NCI-H2227 treated with DMSO at 0.1 percent for 48 hours (cell line): ENCODE measurements around the gene MARK3.

Experiments
- DNase-seq: peaks from one replicate; lab custom pipeline; 2025; lab: John Stamatoyannopoulos, UW

Gene MARK3

DNA sequence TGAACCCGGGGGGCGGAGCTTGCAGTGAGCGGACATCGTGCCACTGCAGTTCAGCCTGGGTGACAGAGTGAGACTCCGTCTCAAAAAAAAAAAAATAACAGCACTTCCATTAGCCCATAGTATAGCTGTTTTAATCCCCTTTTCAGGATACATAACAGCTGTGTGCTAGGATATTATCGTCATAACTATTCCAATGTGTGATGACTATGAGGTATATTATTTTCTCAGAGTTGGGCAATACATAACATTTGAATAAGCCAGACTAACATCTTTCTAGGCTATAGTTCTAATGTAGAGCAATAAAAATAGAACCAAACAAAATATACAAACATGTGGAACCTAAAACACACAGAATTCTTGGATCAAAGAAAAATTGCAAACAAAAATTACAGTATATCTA, 57.1 kb downstream of the MARK3 start:
- DNase-seq: no peak

DNA sequence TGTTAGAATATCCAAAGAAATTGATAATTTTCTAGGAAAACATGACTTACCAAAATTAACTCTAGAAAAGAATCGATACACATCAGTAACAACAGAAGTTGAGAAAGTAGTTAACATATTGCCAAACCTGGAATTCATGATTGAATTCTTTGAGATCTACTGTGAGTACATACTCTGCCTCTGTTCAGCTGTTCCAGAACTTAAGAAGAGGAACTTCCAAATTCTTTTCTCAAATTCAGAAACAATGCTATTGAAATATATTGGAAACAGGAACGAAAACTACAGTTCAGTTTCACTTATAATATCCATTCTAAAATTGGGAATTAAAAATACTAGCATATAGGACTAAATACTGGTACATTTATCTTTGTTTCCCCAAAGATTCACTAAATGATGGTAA, 57.9 kb downstream of the MARK3 start:
- DNase-seq: no peak

DNA sequence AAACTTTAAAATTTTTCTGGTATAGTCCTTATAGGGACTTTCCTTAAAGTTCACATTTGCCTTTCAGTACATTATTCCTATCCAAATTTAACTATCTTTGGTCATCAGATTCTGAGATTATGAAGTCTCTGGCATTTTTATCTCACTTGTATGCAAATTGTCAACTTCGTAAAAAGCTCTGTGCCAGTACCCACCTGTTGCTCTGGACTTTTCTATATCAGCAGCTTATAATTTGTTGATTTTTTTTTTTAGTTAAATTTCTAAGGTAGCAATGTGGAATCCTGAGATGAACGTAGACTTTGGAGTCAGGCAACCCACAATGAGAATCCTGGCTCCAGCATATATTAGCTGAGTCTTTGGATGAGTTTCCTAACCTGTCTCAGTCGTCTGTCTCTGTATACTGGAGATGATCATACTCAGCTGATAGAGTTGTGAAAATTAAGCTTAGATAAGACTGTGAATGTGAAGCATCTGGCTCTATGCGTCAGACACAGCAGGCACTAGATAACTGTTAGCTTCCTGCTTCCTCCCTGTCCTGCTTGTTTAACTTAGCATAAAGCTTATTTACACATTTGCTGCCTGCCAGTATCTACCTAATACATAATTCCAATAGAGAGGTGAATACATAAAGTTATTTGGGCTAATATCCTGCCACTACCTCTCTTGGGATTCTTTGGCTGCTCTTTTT, 59.8 kb downstream of the MARK3 start:
- no peak for DNase-seq

DNA sequence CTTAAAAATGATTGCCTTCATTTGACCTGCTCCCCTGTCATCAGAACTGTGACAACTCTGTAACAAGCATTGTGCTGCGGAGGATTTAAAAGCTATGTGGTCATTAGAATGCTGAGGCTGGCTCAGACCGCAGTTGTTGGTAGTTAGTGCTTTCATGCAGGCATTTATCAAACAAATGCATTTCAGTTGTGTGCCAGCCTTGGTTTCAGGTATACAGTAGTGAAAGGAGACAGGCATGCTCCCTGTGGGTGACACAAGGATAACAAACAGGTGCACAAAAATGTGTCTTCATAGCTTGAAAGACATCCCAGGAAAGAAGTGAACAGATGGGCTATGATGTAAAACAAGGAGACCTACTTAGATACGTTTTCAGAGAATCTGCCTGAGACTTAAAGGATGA, 60.6 kb downstream of the MARK3 start:
- no peak for DNase-seq

DNA sequence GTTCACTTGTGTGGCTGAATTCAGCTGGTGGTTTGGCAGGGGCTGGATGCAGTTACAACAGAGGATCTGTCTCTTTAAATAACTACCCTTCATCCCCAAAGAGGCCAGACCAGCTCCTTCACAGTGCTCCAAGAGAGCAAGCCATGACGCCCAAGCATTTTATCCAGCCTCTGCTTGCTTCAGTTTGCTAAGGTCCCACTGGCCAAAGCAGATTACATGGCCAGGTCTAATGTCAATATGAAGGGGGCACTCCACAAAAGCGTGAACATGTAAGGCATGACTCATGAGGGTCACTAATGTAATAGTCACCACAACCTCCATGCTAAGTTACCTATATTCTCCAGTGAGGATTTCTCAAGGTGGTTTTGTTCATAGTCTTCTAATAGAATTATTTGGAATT, 62.9 kb downstream of the MARK3 start:
- no peak for DNase-seq

DNA sequence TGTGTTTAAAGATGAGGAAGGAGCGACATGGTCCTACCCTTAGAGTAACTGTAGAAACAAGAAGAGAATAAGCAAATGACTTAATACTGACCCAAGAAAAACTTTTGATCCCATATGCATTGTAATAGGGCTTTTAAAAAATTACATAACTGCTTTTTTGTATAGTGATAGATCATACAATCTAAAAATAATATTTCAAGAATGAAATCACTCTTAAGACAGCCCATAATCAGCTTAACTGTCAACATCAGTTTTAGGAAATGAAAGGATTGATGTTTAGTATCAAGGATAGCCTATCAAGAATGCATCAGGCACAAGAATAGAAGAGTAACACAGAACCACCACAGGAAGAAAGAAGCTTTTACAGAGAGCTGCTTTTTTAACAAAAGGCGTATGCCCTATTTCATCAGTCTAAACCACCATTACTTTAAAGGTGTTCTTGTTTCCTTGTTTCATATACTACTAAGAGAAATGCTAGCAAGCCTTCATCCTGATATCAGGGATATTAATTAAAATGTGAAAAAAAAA, 64.5 kb downstream of the MARK3 start:
- no peak for DNase-seq

DNA sequence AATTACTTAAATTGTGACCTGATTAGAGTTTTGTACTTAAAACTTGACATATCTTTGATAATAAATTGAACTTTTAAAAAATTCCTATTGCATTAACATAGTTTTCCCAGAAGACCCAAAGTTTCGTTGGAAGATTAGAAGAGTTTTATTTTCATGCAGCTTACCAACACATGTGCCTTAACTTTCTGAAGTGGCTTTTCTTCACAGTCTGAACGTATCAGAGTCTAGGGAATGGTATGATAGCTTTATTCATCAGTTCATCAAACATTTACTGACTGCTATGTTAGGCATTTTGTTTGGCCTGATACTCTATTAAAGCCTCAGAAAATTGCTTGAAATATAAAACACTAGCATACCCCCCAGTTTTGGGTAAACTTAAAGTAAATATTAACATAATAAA, 65.2 kb downstream of the MARK3 start:
- DNase-seq: no peak

DNA sequence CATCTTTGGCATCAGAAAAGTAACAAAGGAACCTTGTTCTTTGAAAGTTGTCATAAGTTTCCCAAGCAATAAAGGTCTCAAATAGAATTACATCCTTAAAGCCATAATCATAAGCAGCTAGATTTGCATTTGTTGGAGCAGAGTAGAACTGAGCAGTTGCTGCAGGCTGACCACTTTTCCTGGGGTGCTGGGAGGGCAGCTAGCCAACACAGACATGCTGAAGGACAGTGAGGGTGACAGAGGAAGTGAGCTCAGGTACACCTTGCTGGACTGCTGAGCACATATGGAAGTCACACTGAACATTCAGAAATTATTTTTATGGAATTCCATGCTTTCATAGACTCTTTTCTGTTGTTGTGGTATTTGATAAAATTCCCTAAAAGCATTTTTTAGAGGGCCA, 66.2 kb downstream of the MARK3 start:
- no peak for DNase-seq

DNA sequence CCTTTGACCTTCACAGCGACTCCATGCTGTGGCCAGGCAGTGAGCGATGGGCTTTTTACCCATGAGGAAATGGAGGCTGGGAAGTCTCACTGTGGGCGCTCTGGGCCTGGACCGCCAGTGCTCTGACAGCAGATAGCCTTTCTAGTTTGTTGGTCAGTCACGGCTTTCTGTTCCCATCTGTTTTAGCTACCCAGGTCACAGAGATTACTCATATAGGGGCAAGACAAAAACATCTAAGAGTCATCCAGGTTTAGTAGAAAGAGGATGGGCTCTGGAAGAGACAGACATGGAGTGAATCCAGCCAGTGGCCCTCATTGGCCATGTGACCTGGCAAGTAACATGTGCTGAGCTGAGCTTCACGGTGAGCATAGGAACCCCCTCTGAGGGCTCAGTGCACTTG, 68.6 kb downstream of the MARK3 start:
- DNase-seq: no peak

DNA sequence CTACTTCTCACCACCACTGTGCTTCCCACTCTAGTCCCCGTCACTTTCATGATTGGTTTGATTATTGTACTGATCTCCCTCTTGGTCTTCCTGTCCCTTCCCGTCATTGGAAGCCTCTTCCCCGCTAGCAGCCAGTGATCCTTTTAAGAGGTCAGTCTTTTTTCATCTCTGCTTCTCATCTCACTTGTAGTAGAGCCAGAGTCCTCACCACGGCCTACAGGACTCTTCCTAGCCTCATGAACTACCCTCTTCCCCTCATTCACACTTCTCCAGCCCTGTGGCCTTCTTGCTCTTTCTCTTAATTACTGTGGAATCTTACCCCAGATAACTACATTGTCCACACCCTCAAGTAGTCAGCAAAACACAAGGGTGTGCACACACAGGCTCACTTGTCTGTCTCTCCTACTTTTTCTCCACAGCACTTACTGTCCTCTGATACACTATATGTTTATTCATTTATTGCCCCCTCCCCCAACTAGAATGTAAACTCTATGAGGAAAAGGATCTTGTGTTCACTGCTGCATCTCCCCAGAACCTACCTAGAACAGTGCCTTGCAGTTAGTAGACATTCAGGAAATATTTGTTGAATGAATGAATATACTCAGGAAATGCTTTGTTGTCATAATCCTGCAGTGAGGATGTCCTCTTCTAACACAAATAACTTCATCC, 71.1 kb downstream of the MARK3 start:
- DNase-seq: no peak

DNA sequence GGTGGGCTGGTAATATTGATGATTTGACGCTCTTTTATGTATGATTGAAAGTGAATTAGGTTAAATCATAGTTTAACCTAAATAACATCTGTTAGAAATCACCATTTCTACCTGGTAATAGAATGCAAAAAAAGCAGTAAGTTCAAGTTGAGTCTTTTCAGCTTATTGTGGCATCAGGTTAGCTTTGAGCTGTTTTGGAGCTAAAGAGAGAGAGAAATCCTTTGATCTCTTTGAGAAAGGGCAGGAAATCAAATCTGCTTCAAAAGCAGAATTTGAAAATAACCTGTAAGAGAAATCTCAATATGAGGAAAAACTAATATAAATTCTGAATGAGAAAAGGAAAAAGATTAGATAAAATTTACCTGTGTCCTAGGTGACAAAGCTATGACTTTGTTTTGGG, 75.2 kb downstream of the MARK3 start:
- DNase-seq: no peak

DNA sequence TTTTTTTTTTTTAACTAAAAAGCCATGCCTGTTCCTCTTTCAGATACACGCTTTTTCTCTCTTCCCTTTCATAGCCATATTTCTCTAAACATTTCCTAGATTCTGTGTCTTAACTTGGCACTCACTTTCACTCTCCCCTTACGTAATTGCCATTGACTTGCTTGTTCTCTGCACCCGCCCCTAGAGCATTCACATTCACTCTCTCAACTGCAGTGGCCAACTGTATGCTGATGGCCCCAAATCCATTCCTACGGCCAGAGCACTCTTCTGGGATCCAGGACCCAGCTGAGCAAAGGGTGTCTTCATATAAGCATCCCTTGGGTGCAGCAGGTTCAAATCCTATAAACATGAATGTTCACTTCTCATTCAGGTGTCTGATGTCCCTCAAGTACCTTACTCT, 77.9 kb downstream of the MARK3 start:
- DNase-seq: no peak

DNA sequence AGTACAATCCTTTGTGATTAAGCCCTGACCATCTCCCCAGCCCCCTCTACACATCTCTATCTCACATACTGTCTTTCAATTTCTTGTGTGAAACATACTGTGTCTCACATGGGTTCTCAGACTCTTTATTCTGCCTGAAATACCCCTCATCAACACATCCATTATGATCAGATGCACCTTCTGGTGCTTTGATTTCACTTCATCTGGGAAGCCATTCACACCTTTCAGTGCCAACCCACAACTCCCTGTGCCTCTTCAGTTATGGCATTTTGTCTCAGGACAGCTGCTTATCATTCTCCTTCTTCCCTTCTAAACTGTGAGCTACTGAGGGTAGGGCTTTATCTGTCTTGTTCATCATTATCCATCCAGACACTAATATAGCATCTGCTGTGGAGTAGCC, 78.6 kb downstream of the MARK3 start:
- DNase-seq: no peak

DNA sequence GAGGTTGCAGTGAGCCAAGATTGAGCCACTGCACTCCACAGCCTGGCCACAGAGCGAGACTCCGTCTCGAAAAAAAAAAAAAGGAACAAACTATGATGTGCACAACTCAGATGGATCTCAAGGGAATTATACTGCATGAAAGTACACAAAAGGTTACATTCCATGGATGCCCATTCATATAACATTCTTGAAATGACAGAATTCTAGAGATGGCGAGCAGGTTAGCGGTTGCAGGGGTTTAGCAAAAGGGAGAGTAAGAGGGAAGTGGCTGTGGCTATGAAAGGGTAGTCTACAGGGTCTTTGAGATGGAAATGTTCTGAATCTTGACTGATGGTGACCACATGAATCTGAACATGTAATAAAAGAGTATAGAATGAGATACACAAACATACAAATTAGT, 87.7 kb downstream of the MARK3 start:
- no peak for DNase-seq

DNA sequence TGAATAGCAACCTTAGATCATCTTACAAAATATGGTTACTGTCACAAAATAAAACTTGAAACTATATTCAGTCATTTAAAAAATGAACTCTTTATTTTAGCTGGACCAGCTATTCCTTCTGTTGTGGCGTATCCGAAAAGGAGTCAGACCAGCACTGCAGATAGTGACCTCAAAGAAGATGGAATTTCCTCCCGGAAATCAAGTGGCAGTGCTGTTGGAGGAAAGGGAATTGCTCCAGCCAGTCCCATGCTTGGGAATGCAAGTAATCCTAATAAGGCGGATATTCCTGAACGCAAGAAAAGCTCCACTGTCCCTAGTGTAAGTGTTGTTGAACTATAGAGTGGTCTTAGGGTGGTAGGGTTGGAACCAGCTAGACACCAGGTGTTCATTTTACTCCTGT, 89.7 kb downstream of the MARK3 start:
- DNase-seq: no peak

DNA sequence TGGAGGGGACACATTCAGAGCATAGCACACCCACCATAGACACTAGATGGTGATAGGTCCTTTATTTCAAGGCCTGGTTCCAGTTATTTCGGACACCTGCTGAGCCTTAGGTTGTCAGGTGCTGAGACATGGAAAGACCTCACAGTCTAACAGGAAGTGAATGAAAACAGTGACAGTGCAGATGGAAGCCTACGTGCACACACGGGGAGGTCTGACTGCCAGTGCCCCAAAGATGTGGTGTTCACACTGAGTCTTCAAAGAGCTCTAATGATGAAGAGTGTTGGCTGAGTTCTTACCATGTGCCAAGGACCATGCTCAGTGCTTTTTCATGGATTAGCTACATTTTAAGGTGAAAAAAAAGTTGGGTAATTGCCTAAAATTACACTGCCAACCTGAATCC, 90.8 kb downstream of the MARK3 start:
- DNase-seq: no peak

DNA sequence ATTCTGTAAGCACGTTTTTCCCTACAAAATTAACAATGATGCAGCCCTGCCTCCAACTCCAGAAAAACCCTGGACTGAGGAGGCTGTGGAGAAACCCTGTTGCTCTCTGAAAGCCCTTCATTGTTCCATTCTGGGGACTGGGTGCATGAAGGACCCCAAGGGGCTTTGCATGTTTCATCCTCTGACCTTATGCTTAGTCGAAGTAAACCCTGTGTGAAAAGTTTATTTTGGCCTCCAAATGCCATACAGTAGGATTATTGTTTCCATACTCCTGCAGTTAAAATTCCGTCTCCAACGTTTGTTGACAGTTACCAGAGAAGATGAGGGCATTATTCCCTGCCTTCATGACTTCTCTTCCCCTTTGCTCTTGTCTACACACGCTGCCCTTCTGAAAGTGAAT, 91.4 kb downstream of the MARK3 start:
- no peak for DNase-seq

DNA sequence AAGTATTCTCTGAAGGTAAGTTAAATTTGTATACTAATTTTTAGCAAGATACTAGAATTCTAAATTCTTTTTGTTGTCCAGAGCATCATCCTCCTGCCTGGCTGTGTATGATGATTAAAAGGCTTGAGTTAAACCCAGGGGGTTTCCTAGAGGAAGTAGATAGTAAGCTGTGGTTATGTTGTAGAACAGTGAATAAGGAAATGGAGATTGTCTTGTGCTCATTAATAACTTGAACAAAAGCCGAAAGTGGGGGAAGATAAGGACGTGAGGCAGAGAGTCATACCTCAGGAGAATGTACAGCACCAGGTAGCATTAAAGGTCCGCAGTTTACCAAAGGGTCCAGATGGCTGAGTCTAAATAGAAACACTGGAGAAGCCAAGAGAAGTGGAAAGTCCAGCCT, 95.4 kb downstream of the MARK3 start:
- no peak for DNase-seq

DNA sequence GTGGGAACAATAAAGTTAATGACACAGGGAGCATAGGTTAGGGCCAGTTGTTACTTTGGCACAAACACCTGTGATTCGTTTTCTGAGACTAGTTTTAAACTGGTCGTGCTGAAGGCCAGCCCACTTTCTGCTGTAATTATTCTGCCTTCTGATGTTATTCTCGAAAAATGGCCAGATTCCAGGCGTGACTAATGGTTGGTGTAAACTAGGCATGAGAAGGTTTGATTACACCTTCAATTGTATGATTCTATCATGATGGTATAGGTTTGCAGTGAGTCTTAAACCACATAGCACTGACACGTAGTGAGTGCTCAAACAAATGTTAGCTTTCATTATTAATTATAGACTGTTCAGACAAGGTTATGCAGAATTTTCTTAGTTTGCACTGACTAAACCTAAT, 98.4 kb downstream of the MARK3 start:
- no peak for DNase-seq

DNA sequence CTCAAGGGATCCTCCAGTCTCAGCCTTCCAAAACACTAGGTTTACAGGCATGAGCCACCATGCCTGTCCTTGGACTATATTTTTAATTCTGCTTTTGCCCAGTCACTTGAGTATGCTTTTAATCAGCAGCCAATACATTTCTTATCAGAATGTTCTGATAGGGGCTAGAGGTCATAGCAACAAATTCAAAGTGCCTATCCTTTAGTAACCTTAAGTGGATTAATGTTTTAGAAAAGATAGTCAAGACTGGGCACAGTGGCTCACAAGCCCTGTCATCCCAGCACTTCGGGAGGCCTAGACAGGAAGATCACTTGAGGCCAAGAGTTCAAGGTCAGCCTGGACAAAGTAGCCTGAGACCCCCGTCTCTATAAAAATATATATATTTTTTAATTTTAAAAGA, 100.3 kb downstream of the MARK3 start:
- DNase-seq: no peak

DNA sequence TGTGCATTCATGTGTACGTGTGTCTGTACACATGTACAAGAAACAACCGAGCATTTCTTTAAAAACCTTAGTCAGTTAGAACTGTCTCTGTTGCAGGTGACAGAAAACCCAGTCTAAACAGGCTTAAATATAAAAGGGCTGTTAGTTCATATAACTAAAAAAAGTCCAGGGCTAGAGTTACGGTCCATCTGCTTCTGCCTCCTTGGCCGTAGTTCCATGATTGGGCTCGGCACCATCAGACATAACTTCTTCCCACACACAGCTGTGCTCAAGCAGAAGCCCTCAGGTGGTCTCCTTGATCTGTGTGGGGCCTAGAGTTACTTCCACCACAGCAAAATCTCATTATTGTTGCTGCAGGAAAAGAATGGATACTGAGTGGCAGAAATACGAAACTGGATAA, 102.9 kb downstream of the MARK3 start:
- DNase-seq: no peak

DNA sequence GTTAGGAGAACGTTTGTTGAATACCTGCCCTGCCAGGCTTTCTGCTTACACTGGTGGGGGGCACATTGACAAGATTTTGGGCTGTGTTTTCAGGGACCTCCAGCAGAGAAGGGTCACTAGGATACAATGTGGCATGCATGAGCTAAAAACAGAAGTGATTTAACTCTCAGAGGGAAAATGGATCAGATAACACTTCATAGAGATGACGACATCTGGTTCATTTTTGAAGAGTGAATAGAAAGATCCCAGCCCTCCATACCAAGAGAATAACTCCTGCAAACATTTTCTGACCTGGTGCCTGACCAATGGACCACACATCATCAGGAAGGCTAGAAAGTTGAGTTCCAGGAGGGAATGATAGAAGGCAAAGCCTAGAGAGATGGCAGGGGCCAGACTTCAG, 103.7 kb downstream of the MARK3 start:
- DNase-seq: no peak

DNA sequence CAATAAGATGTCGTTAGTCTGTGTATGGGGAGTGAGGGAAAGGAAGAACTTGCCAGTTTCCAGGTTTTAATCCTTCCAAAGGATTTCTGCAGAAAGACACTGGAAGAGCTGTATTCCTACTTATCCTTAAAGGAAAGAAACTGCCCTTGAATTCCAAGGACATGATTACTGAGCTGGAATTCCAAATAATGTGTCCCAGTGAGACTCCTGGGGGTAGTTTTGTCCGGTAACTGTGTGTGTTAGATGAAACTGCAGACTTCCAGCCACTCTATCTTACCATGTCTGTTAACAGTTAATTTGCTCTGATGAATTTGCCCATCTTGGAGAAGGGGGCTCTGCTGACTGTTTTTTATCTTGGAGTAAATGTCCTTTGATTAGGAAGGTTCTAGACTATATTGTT, 104.4 kb downstream of the MARK3 start:
- no peak for DNase-seq

DNA sequence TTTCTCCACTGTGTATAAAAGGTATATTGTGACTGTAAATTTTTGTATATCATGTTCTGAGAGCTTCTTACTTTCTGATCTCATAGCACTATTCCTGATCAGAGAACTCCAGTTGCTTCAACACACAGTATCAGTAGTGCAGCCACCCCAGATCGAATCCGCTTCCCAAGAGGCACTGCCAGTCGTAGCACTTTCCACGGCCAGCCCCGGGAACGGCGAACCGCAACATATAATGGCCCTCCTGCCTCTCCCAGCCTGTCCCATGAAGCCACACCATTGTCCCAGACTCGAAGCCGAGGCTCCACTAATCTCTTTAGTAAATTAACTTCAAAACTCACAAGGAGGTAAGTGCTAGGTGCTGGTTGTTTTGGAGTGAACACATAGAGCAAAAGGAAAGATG, 106.5 kb downstream of the MARK3 start:
- no peak for DNase-seq
